Endothelial cell of umbilical vein (primary cell): ENCODE measurements around the gene MOGAT3. TPM values are rescaled to one million over a fixed set of nuclear protein-coding genes. Genes with fewer than 3 reads are reported as not detected.

ENCODE experiments used
- BruUV-seq: library from RNA; stranded (reverse); fragments of 400-500 nt; replicated peaks from 2 replicates; lab custom pipeline; 2021; lab: Mats Ljungman, UMichigan
- CTCF ChIA-PET: fragments of 300-600, 350-600 bp; sonication (Branson Sonifier 250); formaldehyde crosslinking; loops from one replicate; lab custom pipeline; 2021; ENCODE audit warnings: antibody characterized with exemption, inconsistent platforms; lab: Charles Lee
- POLR2A ChIA-PET: fragments of 300-600, 350-600 bp; sonication (Branson Sonifier 250); formaldehyde crosslinking; loops from one replicate; lab custom pipeline; 2021; ENCODE audit warnings: antibody characterized with exemption, inconsistent platforms; lab: Charles Lee
- DNase-seq: peaks from one replicate; pipeline ENCODE4 v3.0.0-alpha.2; 2011; ENCODE audit warnings: low read depth, low spot score
- FAIRE-seq: peaks from 2 replicates; lab custom pipeline; 2011; peaks lifted over from hg19 to GRCh38; lab: Jason Lieb, UNC
- H2AFZ ChIP-seq: 2 replicates; pipeline ENCODE4 v1.6.0; 2012; ENCODE audit warnings: low read depth, low read length, control low read depth, inconsistent platforms
- H3K27ac ChIP-seq: 2 replicates; pipeline ENCODE4 v1.5.1; 2011; ENCODE audit warnings: low read depth, mild to moderate bottlenecking, control low read depth, low read length, moderate library complexity; ENCODE audit not compliant: insufficient read depth
- H3K27me3 ChIP-seq, 2 experiments: 2 replicates each; pipeline versions ENCODE4 v1.6.0 to v1.6.1; 2011; ENCODE audit warnings: low read length in 2 of 2, mixed read lengths in 1 of 2; ENCODE audit not compliant: control insufficient read depth in 2 of 2, insufficient read depth in 2 of 2
- H3K36me3 ChIP-seq, 2 experiments: 2 replicates in 1 of 2; 3 replicates in 1 of 2; pipeline ENCODE4 v1.5.1; 2011; ENCODE audit warnings: low read length in 2 of 2, mild to moderate bottlenecking in 1 of 2, moderate library complexity in 1 of 2; ENCODE audit not compliant: control insufficient read depth in 2 of 2, insufficient read depth in 2 of 2; ENCODE audit errors: extremely low read depth in 1 of 2
- H3K4me1 ChIP-seq: 3 replicates; pipeline ENCODE4 v1.5.1; 2011; ENCODE audit warnings: mild to moderate bottlenecking, low read length; ENCODE audit not compliant: control insufficient read depth, insufficient read depth; ENCODE audit errors: extremely low read depth
- H3K4me2 ChIP-seq: 2 replicates; pipeline ENCODE4 v1.6.1; 2011; ENCODE audit warnings: low read length, control low read depth, mixed read lengths; ENCODE audit not compliant: insufficient read depth
- H3K4me3 ChIP-seq, 3 experiments: fragments of 200-600 bp in 1 of 3; sonication (generic), shearing (Covaris generic) in 1 of 3; replicated peaks in 1 of 3; 2 replicates each; pipeline ENCODE4 v1.5.1; 2011 to 2016; ENCODE audit warnings: control low read depth in 3 of 3, low read length in 3 of 3, mild to moderate bottlenecking in 2 of 3, inconsistent platforms in 1 of 3, low read depth in 1 of 3, moderate library complexity in 1 of 3; ENCODE audit not compliant: insufficient read depth in 1 of 3
- H3K79me2 ChIP-seq: 2 replicates; pipeline ENCODE4 v1.6.0; 2012; ENCODE audit warnings: low read length, inconsistent platforms; ENCODE audit not compliant: control insufficient read depth, insufficient read depth
- H3K9ac ChIP-seq: replicated peaks from 2 replicates; pipeline ENCODE3; 2011; ENCODE audit warnings: low read length, control low read depth; ENCODE audit not compliant: insufficient read depth; ENCODE audit errors: extremely low read depth
- H3K9me1 ChIP-seq: replicated peaks from 3 replicates; pipeline ENCODE4 v1.6.0; 2011; ENCODE audit warnings: mild to moderate bottlenecking, low read length; ENCODE audit not compliant: control insufficient read depth, insufficient read depth; ENCODE audit errors: extremely low read depth
- H3K9me3 ChIP-seq: replicated peaks from 2 replicates; pipeline ENCODE4 v1.5.1; 2012; ENCODE audit warnings: low read length, inconsistent platforms; ENCODE audit not compliant: control insufficient read depth, insufficient read depth
- H4K20me1 ChIP-seq: replicated peaks from 2 replicates; pipeline ENCODE3; 2011; ENCODE audit warnings: mild to moderate bottlenecking, low read length; ENCODE audit not compliant: control insufficient read depth, insufficient read depth; ENCODE audit errors: extremely low read depth
- EZH2 ChIP-seq: IDR thresholded peaks from 2 replicates; pipeline ENCODE4 v1.6.1; 2012; ENCODE audit warnings: borderline replicate concordance, low read depth, mild to moderate bottlenecking, moderate library complexity, low read length, inconsistent platforms; ENCODE audit not compliant: severe bottlenecking
- POLR2A ChIP-seq: IDR thresholded peaks from 2 replicates; pipeline ENCODE4 v1.6.1; 2012; ENCODE audit warnings: low read depth, mild to moderate bottlenecking, control low read depth, low read length
- dilution Hi-C: fragments of 300-500 bp; cut with MboI; formaldehyde crosslinking; loops from one replicate; pipeline ENCODE4 v1.15.0; 2019; ENCODE audit warnings: low sequenced_read_pairs; ENCODE audit not compliant: extremely low pct_ligation_motif_present
- intact Hi-C: fragments of 100-400 bp; cut with micrococcal nuclease; formaldehyde crosslinking; loops from one replicate; pipeline ENCODE4 v1.10.0; 2022
- polyA plus RNA-seq, 4 experiments: library from polyadenylated mRNA; depleted of rRNA in 3 of 4; stranded (reverse) in 3 of 4; unstranded in 1 of 4; fragments of >200 nt; gene quantifications; 2 replicates each; pipeline versions ENCODE4 v1.2.1 to v1.2.3, GENCODE V29; 2011 to 2012; ENCODE audit warnings: missing spikeins in 1 of 4
- total RNA-seq: library from RNA; stranded (reverse); gene quantifications from 2 replicates; pipeline ENCODE4 v1.2.3, GENCODE V29; 2021
- TF ChIP-seq, protein P1 (sequence below): IDR thresholded peaks from 2 replicates; pipeline ENCODE4 v1.6.1; 2011; ENCODE audit not compliant: insufficient read depth, insufficient read length
- TF ChIP-seq, protein P2 (sequence below), 2 donors: IDR thresholded peaks; 1 replicate in 1 of 2; 2 replicates in 1 of 2; pipeline ENCODE4 v1.5.1; 2011; ENCODE audit warnings: low read length in 2 of 2, mild to moderate bottlenecking in 2 of 2, moderate library complexity in 2 of 2, control low read depth in 1 of 2, inconsistent platforms in 1 of 2, low read depth in 1 of 2; ENCODE audit not compliant: insufficient read depth in 1 of 2; ENCODE audit errors: extremely low read depth in 1 of 2

The MOGAT3 gene
- total and polyA plus RNA-seq, 2 donors (not counting 3 experiments of a cell fraction or from before 2014, with no cell fraction given): not detected

DNA sequence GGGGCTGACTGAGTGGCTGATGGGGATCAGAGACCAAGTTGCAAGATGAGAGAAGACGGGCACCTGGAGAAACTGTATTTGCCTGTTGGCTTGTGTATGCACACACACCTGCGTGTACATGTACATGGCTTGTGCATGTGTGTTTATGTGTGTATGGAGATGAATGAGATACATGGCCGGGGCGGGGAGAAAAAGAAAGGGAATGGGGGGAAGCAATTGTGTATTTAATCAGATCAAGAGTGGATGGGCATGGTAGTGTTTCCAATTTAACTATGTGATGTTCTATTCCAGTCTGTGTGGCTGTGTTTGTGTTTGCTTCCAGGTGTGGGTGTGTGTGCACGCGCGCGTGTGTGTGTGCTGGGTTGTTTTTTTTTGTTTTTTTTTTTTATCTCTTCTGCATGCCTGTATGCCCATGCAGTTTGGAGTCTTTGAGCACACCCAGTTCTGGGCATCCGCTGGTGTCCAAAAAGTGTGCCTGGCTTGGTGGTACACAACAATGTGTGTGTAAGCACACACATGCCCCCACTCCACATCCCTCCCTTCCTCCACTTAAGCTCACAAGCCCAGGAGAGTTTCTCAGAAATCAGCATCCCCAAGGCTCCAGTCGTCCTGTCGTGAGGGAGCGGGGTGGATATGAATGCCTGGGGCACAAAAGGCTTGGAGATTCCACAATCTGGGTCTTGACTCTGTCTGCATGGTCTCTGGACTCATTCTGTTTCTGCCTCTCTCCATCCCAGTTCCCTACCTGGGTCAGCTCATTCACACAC lies 33.0 kb downstream of the MOGAT3 start:
- DNase-seq (no peak), FAIRE-seq (no peak)
- Histone ChIP-seq H3K4me2 (no peak overlapping the region), H3K36me3 (no peaks in the 10 kb centered on the region), H3K9me1 (no peaks in the 10 kb centered on the region), H3K9me3 (no peaks in the 10 kb centered on the region), H3K4me1 (peaks cover 12% of the 10 kb centered on the region), H2AFZ (no peak overlapping the region), H3K27ac (no peak overlapping the region), H4K20me1 (no peaks in the 10 kb centered on the region), H3K4me3 (no peak overlapping the region), H3K9ac (no peak overlapping the region), H3K79me2 (no peaks in the 10 kb centered on the region), H3K27me3 (peaks cover 76 to 83% of the 10 kb centered on the region in 2 experiments)
- intact Hi-C loops: loop anchor here (10.0 kb wide), 1 partner anchor 273 kb away; the partner anchor contains the start of gene ACHE
- CTCF ChIA-PET: interaction anchor here (1.1 to 1.6 kb wide), 3 partner anchors 11 to 24 kb away, joined by 6 to 17 read pairs (median 7); no protein-coding TSS in a partner anchor
- peak; percentile 15 for TF ChIP-seq EZH2
- TF ChIP-seq, protein P1, sequence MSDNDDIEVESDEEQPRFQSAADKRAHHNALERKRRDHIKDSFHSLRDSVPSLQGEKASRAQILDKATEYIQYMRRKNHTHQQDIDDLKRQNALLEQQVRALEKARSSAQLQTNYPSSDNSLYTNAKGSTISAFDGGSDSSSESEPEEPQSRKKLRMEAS: no peak
- dilution Hi-C loops: no loop called here
- no TSS peak for BruUV-seq
- POLR2A ChIA-PET: no interaction called here

DNA sequence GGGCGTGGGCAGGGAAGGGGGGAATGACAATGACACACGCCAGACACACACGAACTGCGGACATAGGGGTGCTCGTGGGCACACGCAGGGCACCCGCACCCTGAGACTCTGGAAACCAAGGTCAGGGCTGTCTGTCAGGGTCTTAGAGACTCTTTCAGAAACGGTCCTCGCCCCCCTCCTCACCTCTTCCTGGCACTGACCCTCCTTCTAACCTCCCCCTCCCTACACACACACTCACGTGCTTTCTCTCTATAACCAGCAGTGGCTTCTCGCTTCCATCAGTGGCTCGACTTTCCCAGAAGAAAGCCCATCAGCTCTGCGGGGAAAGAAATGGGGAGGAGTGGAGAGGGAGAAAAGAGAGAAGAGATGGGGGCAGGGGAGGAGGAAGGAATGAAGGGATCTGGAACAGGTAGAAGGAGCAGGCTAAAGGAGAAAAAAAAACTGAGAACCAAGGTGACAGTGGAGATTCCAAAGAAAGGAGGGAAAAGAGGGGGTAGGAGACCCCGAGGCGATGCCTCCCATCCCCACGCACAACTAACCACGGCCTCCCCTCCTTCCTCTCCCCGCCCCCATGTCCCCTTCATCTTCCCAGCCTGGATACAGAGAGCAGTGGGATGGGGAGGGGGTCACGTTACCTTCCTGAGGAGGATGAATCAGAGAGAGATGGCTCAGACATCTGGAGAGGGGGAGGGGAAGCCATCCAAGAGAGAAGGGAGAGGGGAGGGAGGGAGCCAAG lies 33.8 kb downstream of the MOGAT3 start:
- dilution Hi-C loops (no loop called here), intact Hi-C loops (loop anchor here (10.0 kb wide), 1 partner anchor 272 kb away; the partner anchor contains the start of gene ACHE)
- Histone ChIP-seq H3K27ac (no peak overlapping the region), H3K4me1 (peaks cover 16% of the 10 kb centered on the region), H4K20me1 (no peaks in the 10 kb centered on the region), H3K36me3 (no peaks in the 10 kb centered on the region), H3K79me2 (no peaks in the 10 kb centered on the region), H3K4me2 (no peak overlapping the region), H3K9me3 (no peaks in the 10 kb centered on the region), H3K9me1 (no peaks in the 10 kb centered on the region), H3K9ac (no peak overlapping the region), H3K27me3 (peaks cover 69 to 76% of the 10 kb centered on the region in 2 experiments), H2AFZ (no peak overlapping the region), H3K4me3 (no peak overlapping the region)
- POLR2A ChIA-PET: no interaction called here
- BruUV-seq: no TSS peak
- CTCF ChIA-PET: interaction anchor here (0.7 kb wide), 1 partner anchor 35 kb away, joined by 3 read pairs; no protein-coding TSS in a partner anchor
- FAIRE-seq (no peak), DNase-seq (no peak)
- TF ChIP-seq EZH2 (peak; percentile 48), POLR2A (no peak)
- TF ChIP-seq, protein P2, sequence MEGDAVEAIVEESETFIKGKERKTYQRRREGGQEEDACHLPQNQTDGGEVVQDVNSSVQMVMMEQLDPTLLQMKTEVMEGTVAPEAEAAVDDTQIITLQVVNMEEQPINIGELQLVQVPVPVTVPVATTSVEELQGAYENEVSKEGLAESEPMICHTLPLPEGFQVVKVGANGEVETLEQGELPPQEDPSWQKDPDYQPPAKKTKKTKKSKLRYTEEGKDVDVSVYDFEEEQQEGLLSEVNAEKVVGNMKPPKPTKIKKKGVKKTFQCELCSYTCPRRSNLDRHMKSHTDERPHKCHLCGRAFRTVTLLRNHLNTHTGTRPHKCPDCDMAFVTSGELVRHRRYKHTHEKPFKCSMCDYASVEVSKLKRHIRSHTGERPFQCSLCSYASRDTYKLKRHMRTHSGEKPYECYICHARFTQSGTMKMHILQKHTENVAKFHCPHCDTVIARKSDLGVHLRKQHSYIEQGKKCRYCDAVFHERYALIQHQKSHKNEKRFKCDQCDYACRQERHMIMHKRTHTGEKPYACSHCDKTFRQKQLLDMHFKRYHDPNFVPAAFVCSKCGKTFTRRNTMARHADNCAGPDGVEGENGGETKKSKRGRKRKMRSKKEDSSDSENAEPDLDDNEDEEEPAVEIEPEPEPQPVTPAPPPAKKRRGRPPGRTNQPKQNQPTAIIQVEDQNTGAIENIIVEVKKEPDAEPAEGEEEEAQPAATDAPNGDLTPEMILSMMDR (IDR thresholded peaks at IDR 0.05; ENCODE audit: extremely low read depth in 1 of 2, insufficient read depth in 1 of 2, low read depth in 1 of 2, low read length in 2 of 2): no peak
